Cardiac muscle cell (in vitro differentiated cells and primary cell): Measurements from ENCODE around the gene KBTBD7. TPM values are rescaled to one million over a fixed set of nuclear protein-coding genes. Genes with fewer than 3 reads are reported as not detected.

Experiments
- DNase-seq, 2 donors: peaks; one replicate each; pipeline versions ENCODE4 v3.0.0 to v3.0.0-alpha.2; 2010 to 2017; ENCODE audit warnings: low read depth in 1 of 2, low spot score in 1 of 2
- H3K27ac ChIP-seq: fragments of 200-600 bp; sonication (generic); 2 replicates; pipeline ENCODE4 v1.5.1; 2016
- H3K27me3 ChIP-seq: fragments of 200-600 bp; sonication (generic); 2 replicates; pipeline ENCODE4 v1.6.0; 2016; ENCODE audit warnings: control low read depth
- H3K36me3 ChIP-seq: fragments of 200-600 bp; sonication (generic); 2 replicates; pipeline ENCODE4 v1.5.1; 2016; ENCODE audit warnings: control low read depth
- H3K4me1 ChIP-seq: fragments of 200-600 bp; sonication (generic); 2 replicates; pipeline ENCODE4 v1.8.1; 2017; ENCODE audit warnings: low read depth, mild to moderate bottlenecking, mixed run types
- H3K4me3 ChIP-seq: fragments of 200-600 bp; sonication (generic); 2 replicates; pipeline ENCODE4 v1.5.1; 2016; ENCODE audit warnings: mild to moderate bottlenecking
- H3K9me3 ChIP-seq: fragments of 200-600 bp; sonication (generic); 2 replicates; pipeline ENCODE4 v1.5.1; 2017; ENCODE audit warnings: low read depth, mild to moderate bottlenecking, control low read depth
- CTCF ChIP-seq: IDR thresholded peaks from 2 replicates; pipeline ENCODE4 v1.5.1; 2012; ENCODE audit warnings: low read depth, mild to moderate bottlenecking, low read length
- polyA plus RNA-seq: library from polyadenylated mRNA; unstranded; fragments of >200 nt; fragmentation: Nextera tagmentation; extraction: Ambion mirVana; gene quantifications from 2 replicates; pipeline ENCODE4 v1.2.1, GENCODE V29; 2016
- total RNA-seq: library from RNA; depleted of rRNA; stranded (reverse); fragments of >200 nt; gene quantifications from 2 replicates; pipeline ENCODE4 v1.2.3, GENCODE V29; 2016

Gene KBTBD7
- total and polyA plus RNA-seq, 2 experiments from 2014 or later: 9.5 to 15.5 TPM

GRCh38 chr13:41216160-41216559 is 21.8 kb upstream of the KBTBD7 start:
- Histone ChIP-seq H3K4me1 (no peaks in the 10 kb centered on the region), H3K27ac (no peak overlapping the region)

GRCh38 chr13:41213919-41214318 is 19.6 kb upstream of the KBTBD7 start:
- H3K4me1 ChIP-seq: no peaks in the 10 kb centered on the region
- DNase-seq: no peak
- no peak overlapping the region for H3K27ac ChIP-seq
- TF ChIP-seq CTCF: no peak
- peaks cover 2% of the 10 kb centered on the region for H3K36me3 ChIP-seq
- no peak overlapping the region for H3K4me3 ChIP-seq
- H3K27me3 ChIP-seq: no peaks in the 10 kb centered on the region
- H3K9me3 ChIP-seq: no peaks in the 10 kb centered on the region

More at GRCh38 chr13:41216160-41216559, 21.8 kb upstream of the KBTBD7 start:
- no peak overlapping the region for H3K4me3 ChIP-seq
- no peaks in the 10 kb centered on the region for H3K27me3 ChIP-seq
- H3K9me3 ChIP-seq: no peaks in the 10 kb centered on the region
- H3K36me3 ChIP-seq: peaks cover 2% of the 10 kb centered on the region
- TF ChIP-seq CTCF: no peak
- DNase-seq: peak in 1 of 2 donors; percentile 29

GRCh38 chr13:41213316-41213715 is 18.9 kb upstream of the KBTBD7 start:
- Histone ChIP-seq H3K27ac (no peak overlapping the region), H3K36me3 (peaks cover 2% of the 10 kb centered on the region), H3K4me1 (no peaks in the 10 kb centered on the region), H3K4me3 (no peak overlapping the region), H3K9me3 (no peaks in the 10 kb centered on the region), H3K27me3 (no peaks in the 10 kb centered on the region)
- no peak for TF ChIP-seq CTCF
- no peak for DNase-seq

- no peak overlapping the region for H3K27ac ChIP-seq
- H3K4me3 ChIP-seq: no peak overlapping the region
- TF ChIP-seq CTCF: no peak
- H3K36me3 ChIP-seq: peaks cover 2% of the 10 kb centered on the region
- no peaks in the 10 kb centered on the region for H3K27me3 ChIP-seq
- no peak for DNase-seq
- no peaks in the 10 kb centered on the region for H3K4me1 ChIP-seq
- no peaks in the 10 kb centered on the region for H3K9me3 ChIP-seq
Measured at GRCh38 chr13:41212881-41213280, 18.5 kb upstream of the KBTBD7 start.

GRCh38 chr13:41211062-41211461 is 16.7 kb upstream of the KBTBD7 start:
- H3K27me3 ChIP-seq: no peaks in the 10 kb centered on the region
- H3K9me3 ChIP-seq: no peaks in the 10 kb centered on the region
- DNase-seq: no peak
- H3K4me1 ChIP-seq: no peaks in the 10 kb centered on the region
- H3K4me3 ChIP-seq: no peak overlapping the region
- H3K27ac ChIP-seq: no peak overlapping the region
- no peaks in the 10 kb centered on the region for H3K36me3 ChIP-seq
- TF ChIP-seq CTCF: no peak

- no peaks in the 10 kb centered on the region for H3K9me3 ChIP-seq
- H3K27me3 ChIP-seq: no peaks in the 10 kb centered on the region
- no peak for DNase-seq
- no peaks in the 10 kb centered on the region for H3K4me1 ChIP-seq
- no peaks in the 10 kb centered on the region for H3K36me3 ChIP-seq
- no peak overlapping the region for H3K27ac ChIP-seq
- no peak for TF ChIP-seq CTCF
- H3K4me3 ChIP-seq: no peak overlapping the region
Measured at GRCh38 chr13:41206467-41206866, 12.1 kb upstream of the KBTBD7 start.
